ENCODE results near the gene RAB37. TPM values are rescaled to one million over a fixed set of nuclear protein-coding genes. Genes with fewer than 3 reads are reported as not detected.

Gene RAB37
- polyA plus RNA-seq, 1 experiment = 0.21 TPM

GRCh38 chr17:74796211-74796610, 59.2 kb downstream of the RAB37 start:
- CTCF ChIA-PET = interaction anchor here (9.0 kb wide), 1 partner anchor 68 kb away, joined by 198 read pairs; no protein-coding TSS in a partner anchor
- POLR2A ChIA-PET = no interaction called here
- no peak overlapping the region for H3K4me3 ChIP-seq (ENCODE audit: low read depth, low read length)
- H3K27me3 ChIP-seq (ENCODE audit: control insufficient read depth, insufficient read depth, low read length) = no peaks in the 10 kb centered on the region
- TF ChIP-seq CTCF (IDR thresholded peaks at IDR 0.05; ENCODE audit: low read depth, low read length) = no peak
- no peak overlapping the region for H3K27ac ChIP-seq (ENCODE audit: low read depth, low read length)
- DNase-seq (ENCODE audit: low read depth, low spot score) = no peak
- no peaks in the 10 kb centered on the region for H3K9me3 ChIP-seq (ENCODE audit: control insufficient read depth, insufficient read depth, low read length)

GRCh38 chr17:74796866-74797265, 59.8 kb downstream of the RAB37 start:
- no peaks in the 10 kb centered on the region for H3K27me3 ChIP-seq (ENCODE audit: control insufficient read depth, insufficient read depth, low read length)
- H3K9me3 ChIP-seq (ENCODE audit: control insufficient read depth, insufficient read depth, low read length) = no peaks in the 10 kb centered on the region
- CTCF ChIA-PET = no interaction called here
- no peak for DNase-seq (ENCODE audit: low read depth, low spot score)
- no peak overlapping the region for H3K4me3 ChIP-seq (ENCODE audit: low read depth, low read length)
- no peak for TF ChIP-seq CTCF (IDR thresholded peaks at IDR 0.05; ENCODE audit: low read depth, low read length)
- no peak overlapping the region for H3K27ac ChIP-seq (ENCODE audit: low read depth, low read length)
- POLR2A ChIA-PET = no interaction called here

Other genes with a start within 250 kb of the RAB37 start
- not detected in 2 replicates for gene CD300LB, start 205.8 kb upstream of the RAB37 start, polyA plus RNA-seq (2011; rRNA removed)
- gene CD300C, start 191.1 kb upstream of the RAB37 start, polyA plus RNA-seq (2011; rRNA removed) = not detected in 2 replicates
- not detected in 2 replicates for gene CD300H, start 169.7 kb upstream of the RAB37 start, polyA plus RNA-seq (2011; rRNA removed)
- not detected in 2 replicates for gene CD300LD, start 145.0 kb upstream of the RAB37 start, polyA plus RNA-seq (2011; rRNA removed)
- not detected in 2 replicates for gene CD300E, start 113.5 kb upstream of the RAB37 start, polyA plus RNA-seq (2011; rRNA removed)
- not detected in 2 replicates for gene CD300LF, start 24.3 kb upstream of the RAB37 start, polyA plus RNA-seq (2011; rRNA removed)
- 10.4 and 10.5 TPM in 2 replicates for gene NHERF1, start 11.4 kb downstream of the RAB37 start, polyA plus RNA-seq (2011; rRNA removed)
- 33.6 and 37.3 TPM in 2 replicates for gene NAT9, start 39.1 kb downstream of the RAB37 start, polyA plus RNA-seq (2011; rRNA removed)
- gene GRIN2C, start 122.6 kb downstream of the RAB37 start, polyA plus RNA-seq (2011; rRNA removed) = 0.01 TPM in 1 of 2 replicates, not detected in the other
- 23.0 and 32.7 TPM in 2 replicates for gene FDXR, start 135.7 kb downstream of the RAB37 start, polyA plus RNA-seq (2011; rRNA removed)
- not detected in 2 replicates for gene FADS6, start 156.4 kb downstream of the RAB37 start, polyA plus RNA-seq (2011; rRNA removed)
- not detected in 2 replicates for gene USH1G, start 186.0 kb downstream of the RAB37 start, polyA plus RNA-seq (2011; rRNA removed)
- gene OTOP2, start 187.0 kb downstream of the RAB37 start, polyA plus RNA-seq (2011; rRNA removed) = not detected in 2 replicates
- not detected in 2 replicates for gene OTOP3, start 198.6 kb downstream of the RAB37 start, polyA plus RNA-seq (2011; rRNA removed)
- gene HID1, start 235.5 kb downstream of the RAB37 start, polyA plus RNA-seq (2011; rRNA removed) = 1.4 and 1.8 TPM in 2 replicates